ENCODE data around the gene CHP2.

GRCh38 chr16:23710008-23710407, 44.8 kb upstream of the CHP2 start:
- TF ChIP-seq, protein P1, sequence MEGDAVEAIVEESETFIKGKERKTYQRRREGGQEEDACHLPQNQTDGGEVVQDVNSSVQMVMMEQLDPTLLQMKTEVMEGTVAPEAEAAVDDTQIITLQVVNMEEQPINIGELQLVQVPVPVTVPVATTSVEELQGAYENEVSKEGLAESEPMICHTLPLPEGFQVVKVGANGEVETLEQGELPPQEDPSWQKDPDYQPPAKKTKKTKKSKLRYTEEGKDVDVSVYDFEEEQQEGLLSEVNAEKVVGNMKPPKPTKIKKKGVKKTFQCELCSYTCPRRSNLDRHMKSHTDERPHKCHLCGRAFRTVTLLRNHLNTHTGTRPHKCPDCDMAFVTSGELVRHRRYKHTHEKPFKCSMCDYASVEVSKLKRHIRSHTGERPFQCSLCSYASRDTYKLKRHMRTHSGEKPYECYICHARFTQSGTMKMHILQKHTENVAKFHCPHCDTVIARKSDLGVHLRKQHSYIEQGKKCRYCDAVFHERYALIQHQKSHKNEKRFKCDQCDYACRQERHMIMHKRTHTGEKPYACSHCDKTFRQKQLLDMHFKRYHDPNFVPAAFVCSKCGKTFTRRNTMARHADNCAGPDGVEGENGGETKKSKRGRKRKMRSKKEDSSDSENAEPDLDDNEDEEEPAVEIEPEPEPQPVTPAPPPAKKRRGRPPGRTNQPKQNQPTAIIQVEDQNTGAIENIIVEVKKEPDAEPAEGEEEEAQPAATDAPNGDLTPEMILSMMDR (optimal IDR thresholded peaks at IDR 0.05 in 1 of 3, IDR thresholded peaks at IDR 0.05 in 1 of 3, conservative IDR thresholded peaks at IDR 0.05 in 1 of 3; ENCODE audit: extremely low read depth in 1 of 3, insufficient read depth in 2 of 3, low read length in 3 of 3) = no peak
- no peak for TF ChIP-seq EZH2 (IDR thresholded peaks at IDR 0.05; ENCODE audit: low read length)
